Muscle layer of duodenum (tissue), 2 donors: ENCODE measurements around the gene AFF3.

Experiments
- H3K27ac ChIP-seq: one replicate; pipeline ENCODE4 v1.7.0; 2013; ENCODE audit warnings: mild to moderate bottlenecking, low read length
- H3K27me3 ChIP-seq: one replicate; pipeline ENCODE4 v1.7.0; 2013; ENCODE audit warnings: low read depth, mild to moderate bottlenecking, control low read depth, low read length
- H3K36me3 ChIP-seq, 2 donors: one replicate each; pipeline ENCODE4 v1.7.0; 2013; ENCODE audit warnings: low read length in 2 of 2, control low read depth in 1 of 2, mild to moderate bottlenecking in 1 of 2; ENCODE audit not compliant: insufficient read depth in 2 of 2, control insufficient read depth in 1 of 2
- H3K4me1 ChIP-seq, 2 donors: one replicate each; pipeline ENCODE4 v1.7.0; 2013; ENCODE audit warnings: low read length in 2 of 2, mild to moderate bottlenecking in 2 of 2, control low read depth in 1 of 2, moderate library complexity in 1 of 2; ENCODE audit not compliant: insufficient read depth in 2 of 2, control insufficient read depth in 1 of 2
- H3K4me3 ChIP-seq, 2 donors: one replicate each; pipeline ENCODE4 v1.7.0; 2013; ENCODE audit warnings: low read length in 2 of 2, low read depth in 1 of 2, mild to moderate bottlenecking in 1 of 2
- H3K9me3 ChIP-seq, 2 donors: one replicate each; pipeline ENCODE4 v1.7.0; 2013; ENCODE audit warnings: low read length in 2 of 2, control low read depth in 1 of 2, mild to moderate bottlenecking in 1 of 2; ENCODE audit not compliant: control insufficient read depth in 1 of 2
- donor health status: healthy.

AFF3 gene

GRCh38 chr2:99875627-99876201 is 266.7 kb downstream of the AFF3 start:
- Histone ChIP-seq H3K27ac (no peak overlapping the region), H3K9me3 (no peaks in the 10 kb centered on the region), H3K27me3 (no peaks in the 10 kb centered on the region), H3K36me3 (no peaks in the 10 kb centered on the region), H3K4me1 (no peaks in the 10 kb centered on the region), H3K4me3 (no peak overlapping the region)

GRCh38 chr2:99868260-99868659 is 274.1 kb downstream of the AFF3 start:
- no peak overlapping the region for H3K27ac ChIP-seq
- no peaks in the 10 kb centered on the region for H3K4me1 ChIP-seq
- no peaks in the 10 kb centered on the region for H3K9me3 ChIP-seq
- H3K4me3 ChIP-seq = no peak overlapping the region
- H3K27me3 ChIP-seq = no peaks in the 10 kb centered on the region
- H3K36me3 ChIP-seq = no peaks in the 10 kb centered on the region

GRCh38 chr2:99867770-99868169 is 274.6 kb downstream of the AFF3 start:
- Histone ChIP-seq H3K4me3 (no peak overlapping the region), H3K9me3 (no peaks in the 10 kb centered on the region), H3K36me3 (no peaks in the 10 kb centered on the region), H3K27me3 (no peaks in the 10 kb centered on the region), H3K4me1 (no peaks in the 10 kb centered on the region), H3K27ac (no peak overlapping the region)

GRCh38 chr2:99865818-99866676 is 276.3 kb downstream of the AFF3 start:
- Histone ChIP-seq H3K4me1 (no peaks in the 10 kb centered on the region), H3K36me3 (no peaks in the 10 kb centered on the region), H3K9me3 (no peaks in the 10 kb centered on the region), H3K27ac (no peak overlapping the region), H3K4me3 (no peak overlapping the region), H3K27me3 (no peaks in the 10 kb centered on the region)

GRCh38 chr2:99864561-99865553 is 277.5 kb downstream of the AFF3 start:
- Histone ChIP-seq H3K4me1 (no peaks in the 10 kb centered on the region), H3K36me3 (no peaks in the 10 kb centered on the region), H3K27me3 (no peaks in the 10 kb centered on the region), H3K4me3 (no peak overlapping the region), H3K9me3 (no peaks in the 10 kb centered on the region), H3K27ac (no peak overlapping the region)

- Histone ChIP-seq H3K27me3 (no peaks in the 10 kb centered on the region), H3K9me3 (no peaks in the 10 kb centered on the region), H3K27ac (no peak overlapping the region), H3K4me3 (no peak overlapping the region), H3K4me1 (no peaks in the 10 kb centered on the region), H3K36me3 (no peaks in the 10 kb centered on the region)
Measured at GRCh38 chr2:99863903-99864270, 278.5 kb downstream of the AFF3 start.

- Histone ChIP-seq H3K27me3 (no peaks in the 10 kb centered on the region), H3K36me3 (no peaks in the 10 kb centered on the region), H3K9me3 (no peaks in the 10 kb centered on the region), H3K4me3 (no peak overlapping the region), H3K4me1 (no peaks in the 10 kb centered on the region), H3K27ac (no peak overlapping the region)
Measured at GRCh38 chr2:99863236-99863902, 279.0 kb downstream of the AFF3 start.

GRCh38 chr2:99862566-99862965 is 279.8 kb downstream of the AFF3 start:
- H3K4me3 ChIP-seq = no peak overlapping the region
- H3K36me3 ChIP-seq = no peaks in the 10 kb centered on the region
- no peaks in the 10 kb centered on the region for H3K4me1 ChIP-seq
- H3K27ac ChIP-seq = no peak overlapping the region
- H3K27me3 ChIP-seq = no peaks in the 10 kb centered on the region
- no peaks in the 10 kb centered on the region for H3K9me3 ChIP-seq

- Histone ChIP-seq H3K9me3 (no peaks in the 10 kb centered on the region), H3K36me3 (no peaks in the 10 kb centered on the region), H3K27me3 (no peaks in the 10 kb centered on the region), H3K27ac (no peak overlapping the region), H3K4me3 (no peak overlapping the region), H3K4me1 (no peaks in the 10 kb centered on the region)
Measured at GRCh38 chr2:99861376-99861760, 281.0 kb downstream of the AFF3 start.

GRCh38 chr2:99860720-99861375 is 281.5 kb downstream of the AFF3 start:
- Histone ChIP-seq H3K36me3 (no peaks in the 10 kb centered on the region), H3K4me1 (no peaks in the 10 kb centered on the region), H3K27me3 (no peaks in the 10 kb centered on the region), H3K9me3 (no peaks in the 10 kb centered on the region), H3K4me3 (no peak overlapping the region), H3K27ac (no peak overlapping the region)
